Neural cell (in vitro differentiated cells): ENCODE measurements around the gene LIN9. TPM values are rescaled to one million over a fixed set of nuclear protein-coding genes. Genes with fewer than 3 reads are reported as not detected.

Experiments used
- H2AFZ ChIP-seq: fragments of 200-600, 300-800 bp; sonication (generic), shearing (Covaris generic); 2 replicates; pipeline ENCODE4 v1.6.0; 2014; ENCODE audit warnings: low read depth, mild to moderate bottlenecking, antibody characterized with exemption, low read length, moderate library complexity
- H3F3A ChIP-seq: fragments of 200-600 bp; shearing (Covaris generic); 2 replicates; pipeline ENCODE4 v1.6.1; 2016; ENCODE audit warnings: mild to moderate bottlenecking, moderate library complexity, mixed read lengths, antibody characterized with exemption, low read length; ENCODE audit not compliant: insufficient read depth, poor library complexity, severe bottlenecking
- H3K27ac ChIP-seq: fragments of 200-600, 300-800 bp; sonication (generic), shearing (Covaris generic); 2 replicates; pipeline ENCODE4 v1.5.1; 2014; ENCODE audit warnings: mild to moderate bottlenecking, low read length, moderate library complexity
- H3K27me3 ChIP-seq: fragments of 300-800, 200-600 bp; sonication (generic), shearing (Covaris generic); 2 replicates; pipeline ENCODE4 v1.6.0; 2014; ENCODE audit warnings: mild to moderate bottlenecking, low read depth, low read length, moderate library complexity; ENCODE audit not compliant: insufficient read depth
- H3K36me3 ChIP-seq: fragments of 300-800, 200-600 bp; sonication (generic), shearing (Covaris generic); 2 replicates; pipeline ENCODE4 v1.5.1; 2014; ENCODE audit warnings: mild to moderate bottlenecking, antibody characterized with exemption, low read length, moderate library complexity; ENCODE audit not compliant: insufficient read depth
- H3K4me2 ChIP-seq: fragments of 300-800, 200-600 bp; sonication (generic), shearing (Covaris generic); 2 replicates; pipeline ENCODE4 v1.6.0; 2014; ENCODE audit warnings: mild to moderate bottlenecking, low read length
- H3K4me3 ChIP-seq: fragments of 300-800, 200-600 bp; sonication (generic), shearing (Covaris generic); 2 replicates; pipeline ENCODE4 v1.5.1; 2014; ENCODE audit warnings: mild to moderate bottlenecking, low read length, moderate library complexity
- H3K79me2 ChIP-seq: fragments of 200-600 bp; shearing (Covaris generic); replicated peaks from 2 replicates; pipeline ENCODE4 v1.6.0; 2014; ENCODE audit warnings: mild to moderate bottlenecking, low read length, moderate library complexity; ENCODE audit not compliant: insufficient read depth
- H3K9ac ChIP-seq: fragments of 300-800, 200-600 bp; sonication (generic), shearing (Covaris generic); 2 replicates; pipeline ENCODE4 v1.6.1; 2016; ENCODE audit warnings: mild to moderate bottlenecking, low read length, mixed read lengths
- H3K9me2 ChIP-seq: fragments of 200-600 bp; shearing (Covaris generic); 2 replicates; pipeline ENCODE4 v1.6.1; 2016; ENCODE audit warnings: mild to moderate bottlenecking, low read length, mixed read lengths; ENCODE audit not compliant: insufficient read depth
- H3K9me3 ChIP-seq: fragments of 200-600, 300-800 bp; sonication (generic), shearing (Covaris generic); 2 replicates; pipeline ENCODE4 v1.6.1; 2016; ENCODE audit warnings: mild to moderate bottlenecking, mixed run types, low read length, moderate library complexity, mixed read lengths
- H4K20me1 ChIP-seq: fragments of 200-600 bp; shearing (Covaris generic); 2 replicates; pipeline ENCODE4 v1.6.1; 2016; ENCODE audit warnings: mild to moderate bottlenecking, mixed run types; ENCODE audit not compliant: insufficient read depth
- CTCF ChIP-seq: fragments of 450-650 bp; IDR thresholded peaks from 2 replicates; pipeline ENCODE4 v1.5.1; 2014; ENCODE audit warnings: antibody characterized with exemption, mild to moderate bottlenecking, moderate library complexity; ENCODE audit not compliant: poor library complexity, severe bottlenecking
- EP300 ChIP-seq: fragments of 450-650 bp; conservative IDR thresholded peaks from 2 replicates; pipeline ENCODE4 v1.6.1; 2014; ENCODE audit warnings: antibody characterized with exemption, mild to moderate bottlenecking, moderate library complexity; ENCODE audit not compliant: poor library complexity, severe bottlenecking
- EZH2 ChIP-seq: fragments of 200-600, 300-800 bp; shearing (Covaris generic), sonication (generic); IDR thresholded peaks from 2 replicates; pipeline ENCODE4 v1.6.1; 2014; ENCODE audit warnings: antibody characterized with exemption, low read length, borderline replicate concordance, mild to moderate bottlenecking; ENCODE audit not compliant: insufficient read depth, poor library complexity, severe bottlenecking
- MXI1 ChIP-seq: fragments of 450-650 bp; conservative IDR thresholded peaks from 2 replicates; pipeline ENCODE4 v1.6.1; 2014; ENCODE audit warnings: antibody characterized with exemption, mild to moderate bottlenecking; ENCODE audit not compliant: poor library complexity, severe bottlenecking
- POLR2AphosphoS5 ChIP-seq: IDR thresholded peaks from 2 replicates; pipeline ENCODE4 v1.6.1; 2012
- RAD21 ChIP-seq: fragments of 450-650 bp; conservative IDR thresholded peaks from 2 replicates; pipeline ENCODE4 v1.6.1; 2014; ENCODE audit warnings: antibody characterized with exemption, mild to moderate bottlenecking, moderate library complexity
- REST ChIP-seq: IDR thresholded peaks from 2 replicates; pipeline ENCODE4 v1.6.1; 2012; ENCODE audit warnings: borderline replicate concordance
- SMC3 ChIP-seq: fragments of 450-650 bp; conservative IDR thresholded peaks from 2 replicates; pipeline ENCODE4 v1.6.1; 2014; ENCODE audit warnings: antibody characterized with exemption, mild to moderate bottlenecking, moderate library complexity; ENCODE audit not compliant: poor library complexity
- TAF1 ChIP-seq: IDR thresholded peaks from 2 replicates; pipeline ENCODE4 v1.6.1; 2012; ENCODE audit warnings: low read depth
- polyA plus RNA-seq: library from polyadenylated mRNA; depleted of rRNA; stranded (reverse); fragments of >200 nt; gene quantifications from 2 replicates; pipeline ENCODE4 v1.2.3, GENCODE V29; 2014

Gene LIN9
- polyA plus RNA-seq, 1 donor from 2014 or later: 11.9 TPM

- Histone ChIP-seq H3K9ac (no peak overlapping the region), H3K4me2 (no peak overlapping the region), H3K27ac (no peak overlapping the region), H3F3A (no peaks in the 10 kb centered on the region), H3K9me2 (no peaks in the 10 kb centered on the region), H3K9me3 (no peaks in the 10 kb centered on the region), H2AFZ (no peak overlapping the region), H4K20me1 (no peaks in the 10 kb centered on the region), H3K4me3 (no peak overlapping the region), H3K36me3 (no peaks in the 10 kb centered on the region), H3K27me3 (no peaks in the 10 kb centered on the region), H3K79me2 (no peaks in the 10 kb centered on the region)
- no peak for TF ChIP-seq RAD21
- no peak for TF ChIP-seq POLR2AphosphoS5
- no peak for TF ChIP-seq EP300
- TF ChIP-seq MXI1: no peak
- no peak for TF ChIP-seq EZH2
- no peak for TF ChIP-seq TAF1
- no peak for TF ChIP-seq CTCF
- no peak for TF ChIP-seq REST
- TF ChIP-seq SMC3: no peak
Measured at GRCh38 chr1:226296911-226297310, 12.1 kb downstream of the LIN9 start.

GRCh38 chr1:226293553-226293920, 15.4 kb downstream of the LIN9 start:
- Histone ChIP-seq H3K9me3 (no peaks in the 10 kb centered on the region), H3K36me3 (no peaks in the 10 kb centered on the region), H3K4me3 (no peak overlapping the region), H4K20me1 (no peaks in the 10 kb centered on the region), H3K9ac (no peak overlapping the region), H3K9me2 (no peaks in the 10 kb centered on the region), H3K79me2 (no peaks in the 10 kb centered on the region), H3K4me2 (no peak overlapping the region), H3K27ac (no peak overlapping the region), H3F3A (no peaks in the 10 kb centered on the region), H2AFZ (no peak overlapping the region), H3K27me3 (no peaks in the 10 kb centered on the region)
- TF ChIP-seq CTCF: no peak
- no peak for TF ChIP-seq EZH2
- no peak for TF ChIP-seq POLR2AphosphoS5
- TF ChIP-seq RAD21: no peak
- no peak for TF ChIP-seq SMC3
- no peak for TF ChIP-seq REST
- no peak for TF ChIP-seq TAF1
- no peak for TF ChIP-seq EP300
- no peak for TF ChIP-seq MXI1
